Fibroblast of the aortic adventitia (primary cell): ENCODE measurements around the gene OBSCN. TPM values are rescaled to one million over a fixed set of nuclear protein-coding genes. Genes with fewer than 3 reads are reported as not detected.

Experiments
- DNase-seq: peaks from one replicate; pipeline ENCODE4 v3.0.0-alpha.2; 2010; ENCODE audit warnings: low read depth
- H3K4me3 ChIP-seq: 2 replicates; pipeline ENCODE4 v1.5.1; 2011; ENCODE audit warnings: low read depth, mild to moderate bottlenecking, control low read depth, low read length, moderate library complexity
- CTCF ChIP-seq: IDR thresholded peaks from 2 replicates; pipeline ENCODE4 v1.5.1; 2011; ENCODE audit warnings: mild to moderate bottlenecking, low read length, control low read depth, inconsistent platforms; ENCODE audit not compliant: insufficient read depth
- total RNA-seq: library from RNA; depleted of rRNA; stranded (reverse); fragments of >200 nt; gene quantifications from 2 replicates; pipeline ENCODE4 v1.2.3, GENCODE V29; 2012; ENCODE audit warnings: low replicate concordance

OBSCN gene
- total RNA-seq, 1 donor, result 0.99 TPM

- DNase-seq, result peak; percentile 98
- peak within 1 kb of the TSS; percentile 87 for H3K4me3 ChIP-seq
- peak; percentile 87 for TF ChIP-seq CTCF
These were observed 42.3 kb upstream of the OBSCN start, which contains the start of gene IBA57 for GRCh38 chr1:228165372-228166169. Gene IBA57, plus strand, starts transcription at chr1:228165804. Its CDS starts 13 bp downstream, at chr1:228165817.

DNA sequence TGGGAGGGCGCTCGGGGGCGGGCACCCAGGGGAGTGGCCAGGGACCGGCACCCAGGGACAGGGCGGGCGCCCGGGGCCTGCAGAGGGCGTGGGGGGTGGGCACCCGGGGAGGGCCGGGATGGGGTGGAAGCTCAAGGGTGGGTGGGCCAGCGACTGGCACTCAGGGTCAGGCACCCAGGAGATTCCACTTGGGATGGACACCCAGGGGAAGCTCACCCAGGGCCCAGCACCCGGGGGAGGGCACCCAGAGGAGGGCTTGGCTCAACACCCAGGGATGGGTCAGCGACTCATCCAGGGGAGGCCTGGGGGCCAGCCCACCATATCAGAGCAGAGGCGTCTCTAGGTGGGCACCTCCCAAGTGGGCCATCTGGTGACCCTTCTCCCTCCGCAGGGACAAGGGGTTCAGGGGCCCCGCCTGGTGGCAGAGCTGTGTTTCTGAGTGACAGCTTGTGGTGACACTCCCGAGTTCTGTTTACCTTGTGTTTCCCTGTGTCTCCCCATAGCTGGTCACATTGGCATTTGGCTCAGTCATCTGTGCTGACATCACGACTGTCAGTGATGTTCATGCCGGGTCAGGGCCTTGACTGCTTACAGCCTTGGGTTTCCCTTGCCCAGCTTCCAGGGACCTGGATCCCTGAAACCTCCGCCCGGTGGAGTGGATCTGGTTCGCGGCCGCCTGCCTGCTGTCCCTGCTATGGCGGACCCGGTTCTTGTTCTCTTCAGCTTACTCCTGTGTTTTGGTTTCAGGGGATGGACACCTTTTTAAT, 41.5 kb upstream of the OBSCN start:
- DNase-seq, result peak; percentile 49
- peak; percentile 17 for TF ChIP-seq CTCF
- peak overlapping the region; percentile 87 for H3K4me3 ChIP-seq

GRCh38 chr1:228168563-228169270, 39.1 kb upstream of the OBSCN start:
- H3K4me3 ChIP-seq, result no peak overlapping the region
- no peak for DNase-seq
- no peak for TF ChIP-seq CTCF

DNA sequence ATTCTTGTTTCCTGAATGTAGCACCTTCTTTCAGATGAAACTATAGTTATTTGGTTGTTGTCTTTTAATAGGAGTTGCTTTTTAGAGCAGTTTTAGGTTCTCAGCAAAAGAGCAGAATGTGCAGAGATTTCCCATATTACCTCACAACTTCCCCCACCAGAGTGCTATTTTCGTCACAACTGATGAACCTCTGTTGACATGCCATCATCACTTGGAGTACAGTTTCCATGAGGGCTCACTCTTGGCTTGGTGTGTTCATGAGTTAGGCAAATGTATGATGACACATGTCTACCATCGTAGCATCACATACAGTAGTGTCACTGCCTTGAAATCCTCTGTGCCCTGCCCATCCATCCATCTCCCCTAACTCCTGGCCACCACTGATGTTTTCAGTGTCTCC, 38.5 kb upstream of the OBSCN start:
- no peak for TF ChIP-seq CTCF
- DNase-seq, result no peak
- H3K4me3 ChIP-seq, result no peak overlapping the region

DNA sequence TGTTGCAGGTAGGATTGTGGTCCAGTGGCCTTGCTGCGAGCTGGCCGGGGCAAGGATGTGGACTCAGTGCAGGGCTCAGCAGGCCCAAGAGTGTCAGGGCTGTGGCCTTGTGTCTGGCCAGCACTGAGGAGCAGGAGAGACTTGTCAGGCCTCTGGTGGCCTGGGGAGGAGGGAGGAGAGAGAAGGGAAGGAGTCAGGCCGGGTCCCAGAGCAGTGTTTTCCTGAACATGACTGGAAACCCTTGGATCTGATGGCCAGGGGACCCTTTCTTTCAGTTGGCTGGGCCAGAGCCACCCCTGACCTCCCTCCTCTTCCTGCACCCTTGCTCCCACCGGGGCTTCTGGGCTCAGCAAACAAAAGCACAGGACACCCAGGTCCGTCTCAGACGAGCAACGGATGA, 37.2 kb upstream of the OBSCN start:
- no peak for DNase-seq
- TF ChIP-seq CTCF, result no peak
- H3K4me3 ChIP-seq, result no peak overlapping the region

GRCh38 chr1:228171221-228171891, 36.5 kb upstream of the OBSCN start:
- DNase-seq, result no peak
- H3K4me3 ChIP-seq, result no peak overlapping the region
- no peak for TF ChIP-seq CTCF
